Activated CD8-positive, alpha-beta memory T cell treated with anti-CD3 and anti-CD28 coated beads for 48 hours (primary cell): ENCODE data around the gene PCDHA1.

ENCODE experiments used
- DNase-seq, 3 experiments: peaks; one replicate each; pipeline ENCODE4 v3.0.0-alpha.2; 2020; ENCODE audit warnings: low read depth in 2 of 3, low spot score in 2 of 3

PCDHA1 gene

GRCh38 chr5:141040093-141040770 is 254.3 kb downstream of the PCDHA1 start:
- no peak for DNase-seq

GRCh38 chr5:141040771-141041426 is 255.0 kb downstream of the PCDHA1 start:
- DNase-seq = peak; percentile 22 to 62 (median 36)

DNA sequence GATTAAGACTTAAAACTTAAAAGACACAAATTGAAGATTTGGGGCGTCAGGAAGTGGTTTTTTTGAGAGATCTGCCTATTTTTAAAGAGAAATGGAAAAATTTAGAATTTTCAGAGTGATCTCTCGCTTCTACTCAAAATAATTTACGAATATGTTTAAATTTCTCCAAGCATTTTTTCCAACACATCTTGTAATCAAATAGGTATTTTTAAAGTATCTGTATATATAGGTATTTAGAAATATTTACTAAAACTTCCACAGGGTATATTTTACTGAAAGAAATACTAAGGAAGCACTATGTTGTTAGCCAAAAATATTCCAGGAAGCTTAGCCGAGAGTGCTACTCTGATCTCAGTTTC is 255.5 kb downstream of the PCDHA1 start:
- no peak for DNase-seq

DNA sequence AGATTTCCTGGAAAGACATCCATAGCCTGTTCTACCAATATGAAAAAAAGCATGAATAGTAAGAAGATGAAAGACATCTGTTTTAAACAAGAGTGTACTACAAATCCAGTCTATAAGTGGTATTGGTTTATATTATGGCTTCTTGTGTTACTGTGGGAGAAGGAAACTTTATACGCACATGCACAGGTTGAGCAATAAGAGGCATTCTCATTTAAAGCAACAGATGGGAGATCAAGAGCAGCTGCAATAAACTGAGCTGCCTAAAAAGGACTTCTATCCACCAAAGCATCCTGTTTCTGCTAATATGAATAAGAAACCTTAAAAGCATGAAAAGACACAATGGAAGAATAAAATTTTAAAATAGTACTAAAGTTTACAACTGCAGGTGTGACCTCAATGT is 256.6 kb downstream of the PCDHA1 start:
- no peak for DNase-seq

- DNase-seq = no peak
These were observed 264.9 kb downstream of the PCDHA1 start, which contains the start of gene PCDHB1 for GRCh38 chr5:141050622-141051520. Gene PCDHB1, plus strand, starts transcription at chr5:141051374. Its CDS starts 97 bp downstream, at chr5:141051471.

- no peak for DNase-seq
These were observed 265.6 kb downstream of the PCDHA1 start for GRCh38 chr5:141051521-141051866.
